Neural progenitor cell (in vitro differentiated cells): ENCODE measurements around the gene STARD6.

Source experiments
- EZH2 ChIP-seq: fragments of 200-600 bp; sonication (generic); IDR thresholded peaks from 2 replicates; pipeline ENCODE4 v1.6.1; 2017; ENCODE audit warnings: antibody characterized with exemption, mild to moderate bottlenecking, moderate library complexity
- EZH2phosphoT487 ChIP-seq: fragments of 200-600 bp; sonication (generic); IDR thresholded peaks from 2 replicates; pipeline ENCODE4 v1.6.1; 2017; ENCODE audit warnings: antibody characterized with exemption
- TF ChIP-seq, protein P1 (sequence below): fragments of 200-600 bp; sonication (generic); IDR thresholded peaks from 2 replicates; pipeline ENCODE4 v1.5.1; 2017; ENCODE audit warnings: antibody characterized with exemption, mild to moderate bottlenecking

DNA sequence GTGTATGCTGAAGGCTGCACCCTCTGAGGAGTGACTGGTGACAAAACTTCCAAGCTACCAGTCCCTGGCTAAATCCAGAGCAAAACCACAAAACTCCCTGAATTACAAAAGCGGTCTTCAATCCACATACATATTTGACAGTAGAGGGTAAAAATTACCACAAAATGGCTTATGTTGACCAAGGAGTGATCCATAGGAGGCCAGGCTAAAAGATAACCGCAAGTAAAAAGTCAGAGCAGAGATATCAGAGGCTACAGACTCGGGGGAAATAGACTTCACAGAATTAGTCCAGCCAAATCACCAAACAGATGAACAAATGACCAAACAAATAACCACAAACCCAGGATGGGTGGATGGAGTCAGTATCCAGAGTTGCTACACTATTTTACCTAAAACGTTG is 19.4 kb downstream of the STARD6 start:
- TF ChIP-seq, protein P1, sequence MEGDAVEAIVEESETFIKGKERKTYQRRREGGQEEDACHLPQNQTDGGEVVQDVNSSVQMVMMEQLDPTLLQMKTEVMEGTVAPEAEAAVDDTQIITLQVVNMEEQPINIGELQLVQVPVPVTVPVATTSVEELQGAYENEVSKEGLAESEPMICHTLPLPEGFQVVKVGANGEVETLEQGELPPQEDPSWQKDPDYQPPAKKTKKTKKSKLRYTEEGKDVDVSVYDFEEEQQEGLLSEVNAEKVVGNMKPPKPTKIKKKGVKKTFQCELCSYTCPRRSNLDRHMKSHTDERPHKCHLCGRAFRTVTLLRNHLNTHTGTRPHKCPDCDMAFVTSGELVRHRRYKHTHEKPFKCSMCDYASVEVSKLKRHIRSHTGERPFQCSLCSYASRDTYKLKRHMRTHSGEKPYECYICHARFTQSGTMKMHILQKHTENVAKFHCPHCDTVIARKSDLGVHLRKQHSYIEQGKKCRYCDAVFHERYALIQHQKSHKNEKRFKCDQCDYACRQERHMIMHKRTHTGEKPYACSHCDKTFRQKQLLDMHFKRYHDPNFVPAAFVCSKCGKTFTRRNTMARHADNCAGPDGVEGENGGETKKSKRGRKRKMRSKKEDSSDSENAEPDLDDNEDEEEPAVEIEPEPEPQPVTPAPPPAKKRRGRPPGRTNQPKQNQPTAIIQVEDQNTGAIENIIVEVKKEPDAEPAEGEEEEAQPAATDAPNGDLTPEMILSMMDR = no peak
- TF ChIP-seq EZH2 (no peak), EZH2phosphoT487 (no peak)
